WTC11 (cell line): Measurements from ENCODE around the gene KCTD11. TPM values are rescaled to one million over a fixed set of nuclear protein-coding genes. Genes with fewer than 3 reads are reported as not detected.

Experiments
- ATAC-seq: fragments of 200-7000 bp; cut with Tn5 transposase; 2 replicates; pipeline ENCODE4 v1.10.0; 2021; ENCODE audit warnings: mild to moderate bottlenecking, moderate library complexity
- CTCF ChIA-PET: fragments of 300-600 bp; sonication (Branson Sonifier 250); formaldehyde crosslinking; loops from one replicate; lab custom pipeline; 2021; ENCODE audit warnings: antibody characterized with exemption; lab: Charles Lee
- POLR2A ChIA-PET: fragments of 350-600 bp; sonication (Branson Sonifier 250); formaldehyde crosslinking; loops from one replicate; lab custom pipeline; 2021; ENCODE audit warnings: antibody characterized with exemption; lab: Charles Lee
- DNase-seq: peaks from one replicate; pipeline ENCODE4 v3.0.0; 2021; ENCODE audit warnings: low spot score
- H3K27ac Mint-ChIP-seq: 2 replicates; pipeline ENCODE4 v1.8.0; 2021; ENCODE audit warnings: mixed read lengths
- H3K27me3 Mint-ChIP-seq: 2 replicates; pipeline ENCODE4 v1.8.0; 2021; ENCODE audit warnings: low read depth, mild to moderate bottlenecking, moderate library complexity, mixed read lengths
- H3K36me3 Mint-ChIP-seq: 2 replicates; pipeline ENCODE4 v1.8.0; 2021; ENCODE audit warnings: mixed read lengths
- H3K4me1 Mint-ChIP-seq: 2 replicates; pipeline ENCODE4 v1.8.0; 2022; ENCODE audit warnings: mixed read lengths
- H3K4me3 Mint-ChIP-seq: 2 replicates; pipeline ENCODE4 v1.8.0; 2021; ENCODE audit warnings: mild to moderate bottlenecking, moderate library complexity, mixed read lengths
- H3K9me3 Mint-ChIP-seq: 2 replicates; pipeline ENCODE4 v1.8.0; 2021; ENCODE audit warnings: mixed read lengths
- ARID4B ChIP-seq: sonication (generic); formaldehyde crosslinking; IDR thresholded peaks from 2 replicates; pipeline ENCODE4 v1.8.0; 2023; ENCODE audit warnings: missing genetic modification reagents, mild to moderate bottlenecking, borderline replicate concordance
- CBFB ChIP-seq: sonication (generic); formaldehyde crosslinking; IDR thresholded peaks from 2 replicates; pipeline ENCODE4 v1.8.1; 2022; ENCODE audit warnings: mild to moderate bottlenecking, low read depth, missing genetic modification reagents
- CDX4 ChIP-seq: fragments of 250-450 bp; sonication (Bioruptor Pico); IDR thresholded peaks from 2 replicates; pipeline ENCODE4 v1.9.0; 2021; ENCODE audit warnings: moderate library complexity, mild to moderate bottlenecking, inconsistent platforms, borderline replicate concordance
- EMX1 ChIP-seq: fragments of 250-450 bp; sonication (Bioruptor Pico); IDR thresholded peaks from 2 replicates; pipeline ENCODE4 v1.8.0; 2021; ENCODE audit warnings: mild to moderate bottlenecking
- FOXP1 ChIP-seq: sonication (generic); formaldehyde crosslinking; IDR thresholded peaks from 2 replicates; pipeline ENCODE4 v1.8.0; 2022; ENCODE audit warnings: missing genetic modification reagents, mild to moderate bottlenecking, moderate library complexity, borderline replicate concordance
- HMGA2 ChIP-seq: fragments of 250-450 bp; sonication (Bioruptor Pico); IDR thresholded peaks from 2 replicates; pipeline ENCODE4 v1.4.0; 2021; ENCODE audit warnings: mild to moderate bottlenecking, moderate library complexity
- NFE2L1 ChIP-seq: sonication (generic); formaldehyde crosslinking; IDR thresholded peaks from 2 replicates; pipeline ENCODE4 v1.8.1; 2023; ENCODE audit warnings: missing genetic modification reagents
- PRDM15 ChIP-seq: sonication (generic); formaldehyde crosslinking; IDR thresholded peaks from 2 replicates; pipeline ENCODE4 v1.8.0; 2022; ENCODE audit warnings: missing genetic modification reagents
- SOX15 ChIP-seq: fragments of 250-450 bp; sonication (Bioruptor Pico); IDR thresholded peaks from 2 replicates; pipeline ENCODE4 v1.9.0; 2021; ENCODE audit warnings: mild to moderate bottlenecking
- ZBTB21 ChIP-seq: sonication (generic); formaldehyde crosslinking; IDR thresholded peaks from 2 replicates; pipeline ENCODE4 v1.8.1; 2023; ENCODE audit warnings: mild to moderate bottlenecking, missing genetic modification reagents, borderline replicate concordance
- ZNF219 ChIP-seq: sonication (generic); formaldehyde crosslinking; IDR thresholded peaks from 2 replicates; pipeline ENCODE4 v1.8.0; 2023; ENCODE audit warnings: missing genetic modification reagents, mild to moderate bottlenecking, borderline replicate concordance
- ZNF232 ChIP-seq: sonication (generic); formaldehyde crosslinking; IDR thresholded peaks from 2 replicates; pipeline ENCODE4 v1.8.0; 2022; ENCODE audit warnings: mild to moderate bottlenecking, missing genetic modification reagents
- ZNF263 ChIP-seq: sonication (generic); formaldehyde crosslinking; IDR thresholded peaks from 2 replicates; pipeline ENCODE4 v1.8.1; 2022; ENCODE audit warnings: low read depth, mild to moderate bottlenecking, moderate library complexity, missing genetic modification reagents
- ZNF396 ChIP-seq: fragments of 250-450 bp; sonication (Bioruptor Pico); IDR thresholded peaks from 2 replicates; pipeline ENCODE4 v1.8.0; 2021; ENCODE audit warnings: mild to moderate bottlenecking, moderate library complexity, borderline replicate concordance
- ZNF416 ChIP-seq: fragments of 250-450 bp; sonication (Bioruptor Pico); IDR thresholded peaks from 2 replicates; pipeline ENCODE4 v1.9.0; 2021; ENCODE audit warnings: mild to moderate bottlenecking, inconsistent platforms
- ZNF423 ChIP-seq: fragments of 250-450 bp; sonication (Bioruptor Pico); IDR thresholded peaks from 2 replicates; pipeline ENCODE4 v2.1.2; 2022; ENCODE audit warnings: mild to moderate bottlenecking, moderate library complexity
- ZNF512 ChIP-seq: sonication (generic); formaldehyde crosslinking; IDR thresholded peaks from 2 replicates; pipeline ENCODE4 v1.8.1; 2022; ENCODE audit warnings: missing genetic modification reagents, borderline replicate concordance
- total RNA-seq: library from RNA; stranded (reverse); gene quantifications from 3 replicates; pipeline ENCODE4 v1.2.3, GENCODE V29; 2021

The KCTD11 gene
- total RNA-seq, 1 experiment from 2014 or later, result 8.1 TPM

GRCh38 chr17:7348478-7349242 is 3.3 kb upstream of the KCTD11 start:
- H3K36me3 Mint-ChIP-seq, result no peaks in the 10 kb centered on the region
- no peak for ATAC-seq
- CTCF ChIA-PET, result interaction anchor here (0.6 to 3.2 kb wide), 7 partner anchors 12 to 241 kb away, joined by 3 to 27 read pairs (median 5); partner anchors contain the start of genes ACAP1 and NEURL4
- H3K4me1 Mint-ChIP-seq, result peaks cover 21% of the 10 kb centered on the region
- DNase-seq, result no peak
- POLR2A ChIA-PET, result interaction anchor here (0.9 to 4.5 kb wide), 5 partner anchors 12 to 201 kb away, joined by 3 to 22 read pairs (median 3); partner anchors contain the start of genes ACAP1, NEURL4 and SLC2A4
- no peaks in the 10 kb centered on the region for H3K9me3 Mint-ChIP-seq
- peaks cover 6% of the 10 kb centered on the region for H3K27me3 Mint-ChIP-seq
- H3K4me3 Mint-ChIP-seq, result no peak overlapping the region; the same call in 1 of the 2 replicates
- no peak overlapping the region for H3K27ac Mint-ChIP-seq
- TF ChIP-seq ZNF219 (CRISPR knock-in tag), result no peak
- no peak for TF ChIP-seq EMX1 (CRISPR knock-in tag)
- TF ChIP-seq ZNF232 (CRISPR knock-in tag), result no peak
- no peak for TF ChIP-seq PRDM15 (CRISPR knock-in tag)
- no peak for TF ChIP-seq ZNF263 (CRISPR knock-in tag)
- TF ChIP-seq ZNF423 (CRISPR knock-in tag), result no peak
- no peak for TF ChIP-seq ZNF416
- no peak for TF ChIP-seq ARID4B (CRISPR knock-in tag)
- TF ChIP-seq CDX4 (CRISPR knock-in tag), result no peak
- TF ChIP-seq CBFB, result no peak
- no peak for TF ChIP-seq ZNF396 (CRISPR knock-in tag)
- no peak for TF ChIP-seq NFE2L1
- TF ChIP-seq ZNF512, result no peak
- no peak for TF ChIP-seq FOXP1 (CRISPR knock-in tag)
- TF ChIP-seq ZBTB21, result no peak
- TF ChIP-seq SOX15 (CRISPR knock-in tag), result no peak
- TF ChIP-seq HMGA2 (CRISPR knock-in tag), result no peak
